ENCODE results near the gene ENOX2.
"Not testable (repeated sequence)": the region's sequence is repeated elsewhere in the genome, so short reads cannot be mapped to it uniquely, and the experiment has no call there.

Gene ENOX2

GRCh38 chrX:130801901-130802300 is 101.1 kb downstream of the ENOX2 start:
- TF ChIP-seq CTCF (IDR thresholded peaks at IDR 0.05), result no peak
- no peak overlapping the region for H3K27ac ChIP-seq
- H3K4me3 ChIP-seq, result no peak overlapping the region
- DNase-seq (ENCODE audit: low spot score), result no peak

- Histone ChIP-seq H3K27ac (no peak overlapping the region), H3K4me3 (no peak overlapping the region)
- DNase-seq (ENCODE audit: low spot score), result no peak
- no peak for TF ChIP-seq CTCF (IDR thresholded peaks at IDR 0.05)
These were observed 103.6 kb downstream of the ENOX2 start for GRCh38 chrX:130799393-130799792.

- H3K27ac ChIP-seq, result no peak overlapping the region
- no peak overlapping the region for H3K4me3 ChIP-seq
- no peak for DNase-seq (ENCODE audit: low spot score)
- no peak for TF ChIP-seq CTCF (IDR thresholded peaks at IDR 0.05)
These were observed 109.0 kb downstream of the ENOX2 start for GRCh38 chrX:130793975-130794374.

GRCh38 chrX:130791870-130792269 is 111.1 kb downstream of the ENOX2 start:
- H3K4me3 ChIP-seq; H3K27ac ChIP-seq; DNase-seq (ENCODE audit: low spot score): not testable (repeated sequence)

- Histone ChIP-seq H3K4me3 (no peak overlapping the region), H3K27ac (no peak overlapping the region)
- DNase-seq (ENCODE audit: low spot score), result no peak
- TF ChIP-seq CTCF (IDR thresholded peaks at IDR 0.05), result no peak
These were observed 113.2 kb downstream of the ENOX2 start for GRCh38 chrX:130789793-130790192.

- no peak for TF ChIP-seq CTCF (IDR thresholded peaks at IDR 0.05)
- no peak overlapping the region for H3K27ac ChIP-seq
- DNase-seq (ENCODE audit: low spot score), result no peak
- H3K4me3 ChIP-seq, result no peak overlapping the region
These were observed 114.0 kb downstream of the ENOX2 start for GRCh38 chrX:130788786-130789581.

- no peak overlapping the region for H3K4me3 ChIP-seq
- H3K27ac ChIP-seq, result no peak overlapping the region
- DNase-seq (ENCODE audit: low spot score), result no peak
- no peak for TF ChIP-seq CTCF (IDR thresholded peaks at IDR 0.05)
These were observed 117.0 kb downstream of the ENOX2 start for GRCh38 chrX:130786030-130786429.
